Camera-type eye (tissue), 1 donor: ENCODE measurements around the gene C4B. TPM values are rescaled to one million over a fixed set of nuclear protein-coding genes. Genes with fewer than 3 reads are reported as not detected.

Experiments used
- total RNA-seq: library from RNA; depleted of rRNA; stranded (reverse); fragments of >200 nt; gene quantifications from one replicate; pipeline ENCODE4 v1.2.3, GENCODE V29; 2014

The C4B gene
- total RNA-seq = 12.1 TPM

DNA sequence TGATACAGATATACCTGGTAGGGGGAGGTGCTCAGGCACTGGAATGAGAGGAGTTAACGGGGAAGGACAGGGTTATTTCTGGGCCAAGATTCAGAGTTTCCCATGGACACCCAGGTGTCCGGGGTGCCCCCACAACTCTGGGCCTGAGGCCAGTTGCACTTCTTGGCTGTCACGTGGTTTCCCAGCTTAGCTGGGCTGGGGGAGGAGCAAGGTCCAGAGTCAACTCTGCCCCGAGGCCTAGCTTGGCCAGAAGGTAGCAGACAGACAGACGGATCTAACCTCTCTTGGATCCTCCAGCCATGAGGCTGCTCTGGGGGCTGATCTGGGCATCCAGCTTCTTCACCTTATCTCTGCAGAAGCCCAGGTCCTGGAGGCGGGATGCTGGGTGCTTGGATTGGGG is at the start of gene C4B:
Gene C4B (plus strand): TSS at position 249 of the 400 bp plus-strand sequence. CDS start 51 bp downstream, at position 300.

DNA sequence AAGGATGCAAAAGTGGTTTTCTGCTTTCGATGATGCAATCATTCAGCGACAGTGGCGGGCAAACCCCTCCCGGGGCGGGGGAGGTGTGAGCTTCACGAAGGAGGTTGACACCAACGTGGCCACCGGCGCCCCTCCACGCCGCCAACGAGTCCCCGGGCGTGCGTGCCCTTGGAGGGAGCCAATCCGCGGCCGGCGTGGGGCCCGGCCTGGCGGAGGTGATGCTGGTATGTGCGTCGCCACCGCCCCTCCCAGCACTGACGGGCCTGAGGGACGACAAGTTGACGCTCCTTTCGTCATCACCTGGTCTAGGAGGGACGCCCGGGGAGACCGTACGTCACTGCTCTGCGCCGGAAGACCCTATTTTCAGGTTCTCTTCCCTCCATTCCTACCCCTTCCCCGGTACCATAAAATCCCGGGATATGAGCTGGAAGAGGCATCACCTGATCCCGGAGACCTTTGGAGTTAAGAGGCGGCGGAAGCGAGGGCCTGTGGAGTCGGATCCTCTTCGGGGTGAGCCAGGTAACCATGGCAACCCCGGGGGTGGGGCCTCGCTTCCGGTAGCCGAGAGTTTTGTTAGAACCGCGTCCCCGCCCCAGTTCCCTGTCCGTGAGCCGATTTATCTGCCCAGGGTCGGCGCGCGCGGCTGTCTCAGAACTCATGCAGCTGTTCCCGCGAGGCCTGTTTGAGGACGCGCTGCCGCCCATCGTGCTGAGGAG is 42.4 kb upstream of the C4B start, which contains the start of gene DXO:
Gene DXO (minus strand): TSS at position 146 of the 716 bp plus-strand sequence. CDS start 463 bp downstream, outside the sequence.

DNA sequence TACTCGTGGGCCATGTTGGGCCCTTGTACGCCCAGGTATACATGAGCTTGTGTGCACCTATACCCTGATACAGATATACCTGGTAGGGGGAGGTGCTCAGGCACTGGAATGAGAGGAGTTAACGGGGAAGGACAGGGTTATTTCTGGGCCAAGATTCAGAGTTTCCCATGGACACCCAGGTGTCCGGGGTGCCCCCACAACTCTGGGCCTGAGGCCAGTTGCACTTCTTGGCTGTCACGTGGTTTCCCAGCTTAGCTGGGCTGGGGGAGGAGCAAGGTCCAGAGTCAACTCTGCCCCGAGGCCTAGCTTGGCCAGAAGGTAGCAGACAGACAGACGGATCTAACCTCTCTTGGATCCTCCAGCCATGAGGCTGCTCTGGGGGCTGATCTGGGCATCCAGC is 32.9 kb upstream of the C4B start, which contains the start of gene C4A:
Gene C4A (plus strand): TSS at position 314 of the 400 bp plus-strand sequence. CDS start 51 bp downstream, at position 365.

DNA sequence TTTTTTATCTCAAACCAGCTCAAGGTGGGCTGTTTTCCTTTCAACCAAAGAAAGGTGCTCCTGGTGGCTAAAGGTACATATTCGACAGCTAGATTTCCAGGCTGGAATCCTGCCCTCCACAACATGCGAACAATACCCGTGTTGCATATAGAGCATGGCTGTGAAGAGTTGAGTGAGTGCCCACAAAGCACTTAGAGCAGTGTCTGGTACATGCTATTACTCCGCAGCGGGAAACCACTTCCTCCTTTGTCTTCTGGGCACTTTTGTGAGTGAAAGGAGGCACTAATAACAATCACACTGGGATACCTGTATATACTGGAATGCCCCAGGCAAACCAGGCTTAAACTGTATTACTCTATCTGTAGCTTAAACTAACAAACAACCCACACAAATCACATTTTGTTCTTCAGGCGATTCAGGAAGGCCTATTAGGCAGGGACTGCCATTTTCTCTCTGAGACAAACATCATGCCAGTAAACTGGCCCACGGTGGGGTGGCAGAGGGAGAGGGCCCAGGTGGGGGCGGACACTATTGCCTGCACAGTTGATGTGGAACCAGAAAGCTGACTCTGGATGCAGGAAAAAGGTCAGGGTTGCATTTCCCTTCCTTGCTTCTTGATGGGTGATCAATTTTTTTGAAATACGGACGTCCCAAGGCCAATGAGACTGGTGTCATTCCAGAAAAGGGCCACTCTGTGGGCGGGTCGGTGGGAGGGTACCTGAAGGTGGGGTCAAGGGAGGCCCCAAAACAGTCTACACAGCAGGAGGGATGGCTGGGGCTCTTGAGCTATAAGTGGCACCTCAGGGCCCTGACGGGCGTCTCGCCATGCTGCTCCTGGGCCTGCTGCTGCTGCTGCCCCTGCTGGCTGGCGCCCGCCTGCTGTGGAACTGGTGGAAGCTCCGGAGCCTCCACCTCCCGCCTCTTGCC is 23.3 kb downstream of the C4B start, which contains the start of gene CYP21A2:
Gene CYP21A2 (plus strand): TSS at position 818 of the 927 bp plus-strand sequence. CDS start 8 bp downstream, at position 826.

Other genes starting within 250 kb of the C4B start
- 0.88 TPM for gene VWA7, start 237.5 kb upstream of the C4B start, total RNA-seq
- 43.6 TPM for gene VARS1, start 219.0 kb upstream of the C4B start, total RNA-seq
- 21.4 TPM for gene LSM2, start 207.8 kb upstream of the C4B start, total RNA-seq
- gene HSPA1L, start 199.5 kb upstream of the C4B start, total RNA-seq = 4.8 TPM
- 744 TPM for gene HSPA1A, start 199.3 kb upstream of the C4B start, total RNA-seq
- 869 TPM for gene HSPA1B, start 187.1 kb upstream of the C4B start, total RNA-seq
- gene NEU1, start 152.0 kb upstream of the C4B start, total RNA-seq = 32.8 TPM
- 3.0 TPM for gene SLC44A4, start 135.8 kb upstream of the C4B start, total RNA-seq
- 86.3 TPM for gene EHMT2, start 117.1 kb upstream of the C4B start, total RNA-seq
- 17.9 TPM for gene ZBTB12, start 112.7 kb upstream of the C4B start, total RNA-seq
- 6.2 TPM for gene C2, start 87.1 kb upstream of the C4B start, total RNA-seq
- 14.6 TPM for gene CFB, start 68.7 kb upstream of the C4B start, total RNA-seq
- gene NELFE, start 55.8 kb upstream of the C4B start, total RNA-seq = 54.3 TPM
- 47.2 TPM for gene SKIC2, start 55.6 kb upstream of the C4B start, total RNA-seq
- gene DXO, start 42.7 kb upstream of the C4B start, total RNA-seq = 20.6 TPM
- 29.9 TPM for gene C4A, start 32.7 kb upstream of the C4B start, total RNA-seq
- 0.22 TPM for gene CYP21A2, start 23.6 kb downstream of the C4B start, total RNA-seq
- 129 TPM for gene TNXB, start 94.5 kb downstream of the C4B start, total RNA-seq
- gene ATF6B, start 113.5 kb downstream of the C4B start, total RNA-seq = 35.8 TPM
- 3.4 TPM for gene FKBPL, start 115.5 kb downstream of the C4B start, total RNA-seq
- gene PRRT1, start 137.1 kb downstream of the C4B start, total RNA-seq = 1.6 TPM
- 318 TPM for gene PPT2, start 139.3 kb downstream of the C4B start, total RNA-seq
- gene EGFL8, start 149.8 kb downstream of the C4B start, total RNA-seq = 21.4 TPM
- gene AGPAT1, start 161.3 kb downstream of the C4B start, total RNA-seq = 20.1 TPM
- 73.4 TPM for gene RNF5, start 163.6 kb downstream of the C4B start, total RNA-seq
- 2.6 TPM for gene AGER, start 169.5 kb downstream of the C4B start, total RNA-seq
- gene PBX2, start 175.4 kb downstream of the C4B start, total RNA-seq = 84.5 TPM
- gene GPSM3, start 177.8 kb downstream of the C4B start, total RNA-seq = 1.8 TPM
- gene NOTCH4, start 209.3 kb downstream of the C4B start, total RNA-seq = 13.6 TPM